HCT116 (cell line): Measurements from ENCODE around the gene PADI3.

Source experiments
- CTCF ChIP-seq, 3 experiments: fragments of 200-600 bp in 1 of 3; sonication (generic) in 1 of 3; IDR thresholded peaks in 2 of 3; conservative IDR thresholded peaks in 1 of 3; 2 replicates each; pipeline ENCODE4 v1.5.1; 2012 to 2017; ENCODE audit warnings: low read depth in 2 of 3, low read length in 2 of 3, antibody characterized with exemption in 1 of 3, borderline replicate concordance in 1 of 3, control low read depth in 1 of 3, mild to moderate bottlenecking in 1 of 3, mixed read lengths in 1 of 3, mixed run types in 1 of 3, moderate library complexity in 1 of 3; ENCODE audit not compliant: insufficient read depth in 1 of 3
- EZH2 ChIP-seq: fragments of 200-600 bp; sonication (generic); IDR thresholded peaks from 2 replicates; pipeline ENCODE4 v1.6.1; 2017; ENCODE audit warnings: antibody characterized with exemption, mixed run types
- POLR2A ChIP-seq: IDR thresholded peaks from 2 replicates; pipeline ENCODE4 v1.7.0; 2011; ENCODE audit warnings: borderline replicate concordance; ENCODE audit not compliant: insufficient read depth, insufficient read length; ENCODE audit errors: extremely low read depth
- SRF ChIP-seq: IDR thresholded peaks from 2 replicates; pipeline ENCODE4 v1.6.1; 2012; ENCODE audit warnings: low read depth

- no peak for TF ChIP-seq SRF
- no peak for TF ChIP-seq CTCF (IDR thresholded peaks at IDR 0.05 in 2 of 3, conservative IDR thresholded peaks at IDR 0.05 in 1 of 3; ENCODE audit: borderline replicate concordance in 1 of 3, insufficient read depth in 1 of 3, low read depth in 2 of 3, low read length in 2 of 3)
- TF ChIP-seq POLR2A = no peak
- TF ChIP-seq EZH2 = no peak
Observed at GRCh38 chr1:17290553-17290952, 41.7 kb downstream of the PADI3 start.
